IMR-90 (cell line): ENCODE data around the gene CFD. TPM values are rescaled to one million over a fixed set of nuclear protein-coding genes. Genes with fewer than 3 reads are reported as not detected.

Experiments
- ATAC-seq: fragments of 200-7000 bp; cut with Tn5 transposase; 2 replicates; pipeline ENCODE4 v1.9.1; 2020; ENCODE audit warnings: low read depth, mild to moderate bottlenecking, moderate library complexity
- BruUV-seq: library from RNA; stranded (reverse); fragments of 400-500 nt; replicated peaks from 2 replicates; lab custom pipeline; 2021; lab: Mats Ljungman, UMichigan
- CTCF ChIA-PET: fragments of 300-600 bp; formaldehyde crosslinking; extraction: SDS; loops from one replicate; lab custom pipeline; 2021; ENCODE audit warnings: antibody characterized with exemption; lab: Yijun Ruan, JAX
- POLR2A ChIA-PET: fragments of 300-600 bp; sonication (Branson Sonifier 250); formaldehyde crosslinking; loops from one replicate; lab custom pipeline; 2022; ENCODE audit warnings: antibody characterized with exemption; ENCODE audit not compliant: unreplicated experiment; lab: Charles Lee
- DNase-seq: peaks from one replicate; pipeline ENCODE4 v3.0.0; 2013
- H2AFZ ChIP-seq: replicated peaks from 2 replicates; pipeline ENCODE3; 2013; ENCODE audit warnings: low read length, mild to moderate bottlenecking; ENCODE audit not compliant: poor library complexity
- H2AK5ac ChIP-seq: 2 replicates; pipeline ENCODE4 v1.6.1; 2013; ENCODE audit warnings: low read depth, low read length, inconsistent platforms
- H2AK9ac ChIP-seq: replicated peaks from 2 replicates; pipeline ENCODE3; 2013; ENCODE audit warnings: mild to moderate bottlenecking, low read depth, low read length, moderate library complexity; ENCODE audit not compliant: poor library complexity
- H2BK120ac ChIP-seq: 2 replicates; pipeline ENCODE4 v1.6.1; 2013; ENCODE audit warnings: low read depth, low read length, inconsistent platforms
- H2BK15ac ChIP-seq: 3 replicates; pipeline ENCODE4 v1.6.1; 2013; ENCODE audit warnings: low read depth, low read length, inconsistent platforms
- H2BK20ac ChIP-seq: 2 replicates; pipeline ENCODE4 v1.6.1; 2013; ENCODE audit warnings: low read depth, mild to moderate bottlenecking, inconsistent platforms, low read length, moderate library complexity
- H2BK5ac ChIP-seq: 2 replicates; pipeline ENCODE4 v1.6.1; 2013; ENCODE audit warnings: mild to moderate bottlenecking, low read depth, low read length, inconsistent platforms; ENCODE audit not compliant: poor library complexity, severe bottlenecking
- H3K14ac ChIP-seq: replicated peaks from 2 replicates; pipeline ENCODE4 v1.6.1; 2013; ENCODE audit warnings: low read depth, low read length, inconsistent platforms
- H3K18ac ChIP-seq: 2 replicates; pipeline ENCODE4 v1.6.1; 2013; ENCODE audit warnings: low read depth, low read length, control low read depth
- H3K23ac ChIP-seq: 2 replicates; pipeline ENCODE4 v1.6.1; 2013; ENCODE audit warnings: low read depth, low read length, inconsistent platforms
- H3K27ac ChIP-seq: 2 replicates; pipeline ENCODE4 v1.5.1; 2013; ENCODE audit warnings: mild to moderate bottlenecking, control low read depth, low read length; ENCODE audit not compliant: insufficient read depth
- H3K27me3 ChIP-seq: 2 replicates; pipeline ENCODE4 v1.6.1; 2013; ENCODE audit warnings: low read length; ENCODE audit not compliant: control insufficient read depth, insufficient read depth
- H3K36me3 ChIP-seq: 2 replicates; pipeline ENCODE4 v1.6.1; 2013; ENCODE audit warnings: low read length, mixed read lengths; ENCODE audit not compliant: control insufficient read depth, insufficient read depth
- H3K4ac ChIP-seq: 2 replicates; pipeline ENCODE4 v1.6.1; 2013; ENCODE audit warnings: low read depth, low read length, inconsistent platforms
- H3K4me1 ChIP-seq: 2 replicates; pipeline ENCODE4 v1.6.1; 2013; ENCODE audit warnings: low read length, mixed read lengths; ENCODE audit not compliant: control insufficient read depth, insufficient read depth
- H3K4me2 ChIP-seq: 2 replicates; pipeline ENCODE4 v1.6.1; 2013; ENCODE audit warnings: low read depth, mild to moderate bottlenecking, control low read depth, low read length, moderate library complexity
- H3K4me3 ChIP-seq: 2 replicates; pipeline ENCODE4 v1.5.1; 2013; ENCODE audit warnings: low read depth, mild to moderate bottlenecking, control low read depth, low read length, moderate library complexity; ENCODE audit not compliant: insufficient read depth
- H3K56ac ChIP-seq: 2 replicates; pipeline ENCODE4 v1.6.1; 2013; ENCODE audit warnings: low read length, inconsistent platforms; ENCODE audit not compliant: insufficient read depth; ENCODE audit errors: extremely low read depth
- H3K79me1 ChIP-seq, 2 experiments: 2 replicates each; pipeline ENCODE4 v1.6.1; 2013; ENCODE audit warnings: low read length in 2 of 2, inconsistent platforms in 1 of 2, low read depth in 1 of 2
- H3K9ac ChIP-seq: 2 replicates; pipeline ENCODE4 v1.6.1; 2013; ENCODE audit warnings: low read depth, low read length, control low read depth
- H3K9me1 ChIP-seq: 2 replicates; pipeline ENCODE4 v1.6.1; 2013; ENCODE audit warnings: low read length, inconsistent platforms; ENCODE audit not compliant: insufficient read depth
- H3K9me3 ChIP-seq: 2 replicates; pipeline ENCODE4 v1.6.1; 2013; ENCODE audit warnings: low read length; ENCODE audit not compliant: control insufficient read depth, insufficient read depth
- H4K20me1 ChIP-seq: 2 replicates; pipeline ENCODE4 v1.6.1; 2013; ENCODE audit warnings: low read length, inconsistent platforms; ENCODE audit not compliant: insufficient read depth
- H4K5ac ChIP-seq: 2 replicates; pipeline ENCODE4 v1.6.1; 2013; ENCODE audit warnings: mild to moderate bottlenecking, low read depth, low read length, control low read depth
- H4K8ac ChIP-seq, 2 experiments: 2 replicates each; pipeline ENCODE4 v1.6.1; 2013; ENCODE audit warnings: low read depth in 2 of 2, low read length in 2 of 2, control low read depth in 1 of 2, inconsistent platforms in 1 of 2
- H4K91ac ChIP-seq: 2 replicates; pipeline ENCODE4 v1.6.1; 2013; ENCODE audit warnings: low read depth, low read length, inconsistent platforms; ENCODE audit not compliant: insufficient read depth
- CEBPB ChIP-seq: IDR thresholded peaks from 2 replicates; pipeline ENCODE4 v1.6.1; 2012; ENCODE audit warnings: low read depth, low read length, improper control_type of control experiment
- CHD1 ChIP-seq: IDR thresholded peaks from 2 replicates; pipeline ENCODE4 v1.6.1; 2012; ENCODE audit warnings: low read depth, low read length, improper control_type of control experiment
- ELK1 ChIP-seq: fragments of 150-350 bp; IDR thresholded peaks from 2 replicates; pipeline ENCODE4 v1.6.1; 2016; ENCODE audit warnings: low read depth, mild to moderate bottlenecking, low read length, moderate library complexity, borderline replicate concordance
- MAFK ChIP-seq: IDR thresholded peaks from 2 replicates; pipeline ENCODE4 v1.6.1; 2012; ENCODE audit warnings: low read depth, low read length, improper control_type of control experiment
- MAZ ChIP-seq: IDR thresholded peaks from 2 replicates; pipeline ENCODE4 v1.6.1; 2012; ENCODE audit warnings: low read depth, mild to moderate bottlenecking, low read length, improper control_type of control experiment, moderate library complexity, borderline replicate concordance
- RAD21 ChIP-seq: IDR thresholded peaks from 2 replicates; pipeline ENCODE4 v1.6.1; 2012; ENCODE audit warnings: low read length, improper control_type of control experiment
- RCOR1 ChIP-seq: IDR thresholded peaks from 2 replicates; pipeline ENCODE4 v1.6.1; 2012; ENCODE audit warnings: mild to moderate bottlenecking, low read length, improper control_type of control experiment; ENCODE audit not compliant: insufficient replicate concordance
- RFX5 ChIP-seq: IDR thresholded peaks from 2 replicates; pipeline ENCODE4 v1.8.0; 2012; ENCODE audit warnings: low read depth, mild to moderate bottlenecking, low read length, moderate library complexity
- WGBS, 2 experiments: methylation state at CpG; one replicate each; pipeline versions ENCODE4 v1.1.5 to v1.1.7; 2013; ENCODE audit warnings: missing lambda C conversion rate in 2 of 2; ENCODE audit not compliant: insufficient read length in 1 of 2; ENCODE audit errors: extremely low coverage in 2 of 2; 5-methylcytosine and 5-hydroxymethylcytosine counted together
- dilution Hi-C: fragments of 300-500 bp; cut with HindIII; formaldehyde crosslinking; loops from one replicate; pipeline ENCODE4 v1.14.3; 2018; ENCODE audit warnings: low sequenced_read_pairs; ENCODE audit not compliant: unreplicated experiment
- in situ Hi-C: fragments of 300-500 bp; cut with MboI; formaldehyde crosslinking; loops from 3 replicates; pipeline ENCODE4 v1.14.3; 2019; ENCODE audit warnings: low sequenced_read_pairs, inconsistent platforms, mixed read lengths
- intact Hi-C: fragments of 100-400 bp; cut with micrococcal nuclease; formaldehyde crosslinking; loops from 2 replicates; pipeline ENCODE4 v1.10.0; 2022
- polyA plus RNA-seq, 3 experiments: library from polyadenylated mRNA; depleted of rRNA; stranded (reverse); fragments of >200 nt; gene quantifications; 2 replicates each; pipeline ENCODE4 v1.2.3, GENCODE V29; 2012; ENCODE audit warnings: low replicate concordance in 1 of 3
- total RNA-seq: library from RNA; depleted of rRNA; stranded (reverse); fragments of >200 nt; gene quantifications from 2 replicates; pipeline ENCODE4 v1.2.3, GENCODE V29; 2012

Gene CFD
- total and polyA plus RNA-seq, 2 of the 4 experiments (the other 2 are of a cell fraction), result 1.4 to 2.8 TPM

GRCh38 chr19:825897-826644 lies 33.4 kb upstream of the CFD start:
- no peak overlapping the region for H3K14ac ChIP-seq
- no peak overlapping the region for H4K91ac ChIP-seq
- no peak overlapping the region for H2BK120ac ChIP-seq
- ATAC-seq, result peak; percentile 30; the same call in 1 of the 2 replicates
- H2AFZ ChIP-seq, result no peak overlapping the region
- TF ChIP-seq ELK1 (no peak), MAZ (no peak), CEBPB (no peak; the same call in 1 of the 2 replicates), RAD21 (no peak), RCOR1 (no peak), CHD1 (no peak), MAFK (no peak), RFX5 (no peak)
- no peak overlapping the region for H4K5ac ChIP-seq
- WGBS, 2 experiments, result 89% methylated on average over 5 of the region's 19 CpGs; no CpG with 5 or more reads in 1 of the 2 experiments
- no peak overlapping the region for H3K4ac ChIP-seq
- in situ Hi-C loops (no loop called here), intact Hi-C loops (no loop called here), dilution Hi-C loops (no loop called here)
- DNase-seq, result no peak
- ChIA-PET CTCF (no interaction called here), POLR2A (no interaction called here)
- no peak overlapping the region for H2BK5ac ChIP-seq
- H3K4me2 ChIP-seq, result no peak overlapping the region
- H3K56ac ChIP-seq, result no peak overlapping the region
- no peak overlapping the region for H2AK9ac ChIP-seq
- H3K23ac ChIP-seq, result no peak overlapping the region
- no peaks in the 10 kb centered on the region for H4K20me1 ChIP-seq
- peaks cover 3% of the 10 kb centered on the region; the same call in 1 of the 2 replicates for H3K4me1 ChIP-seq
- H3K79me1 ChIP-seq, result no peaks in the 10 kb centered on the region
- no peak overlapping the region for H4K8ac ChIP-seq
- H2BK20ac ChIP-seq, result no peak overlapping the region
- H3K9me1 ChIP-seq, result no peaks in the 10 kb centered on the region
- H3K9me3 ChIP-seq, result no peaks in the 10 kb centered on the region
- BruUV-seq, result no TSS peak
- H3K18ac ChIP-seq, result no peak overlapping the region
- H3K4me3 ChIP-seq, result no peak overlapping the region
- no peak overlapping the region for H2AK5ac ChIP-seq
- no peaks in the 10 kb centered on the region for H3K36me3 ChIP-seq
- H3K27ac ChIP-seq, result no peak overlapping the region
- H2BK15ac ChIP-seq, result no peak overlapping the region
- H3K9ac ChIP-seq, result no peak overlapping the region
- peaks cover 2% of the 10 kb centered on the region; the same call in 1 of the 2 replicates for H3K27me3 ChIP-seq
